HPDE6-E6E7 (cell line): ENCODE measurements around the gene SETD7.

Experiments used
- DNase-seq: peaks from one replicate; pipeline ENCODE4 v3.0.0; 2011; ENCODE audit warnings: missing footprints; ENCODE audit errors: extremely low spot score

The SETD7 gene

GRCh38 chr4:139550724-139551429 lies 5.1 kb downstream of the SETD7 start:
- DNase-seq: no peak

GRCh38 chr4:139547979-139548378 lies 8.0 kb downstream of the SETD7 start:
- DNase-seq: no peak

GRCh38 chr4:139540632-139541031 lies 15.4 kb downstream of the SETD7 start:
- DNase-seq: no peak

- no peak for DNase-seq
Observed at GRCh38 chr4:139540161-139540560, 15.9 kb downstream of the SETD7 start.

GRCh38 chr4:139537292-139537691 lies 18.7 kb downstream of the SETD7 start:
- no peak for DNase-seq

- DNase-seq: no peak
Observed at GRCh38 chr4:139535871-139536234, 20.2 kb downstream of the SETD7 start.

GRCh38 chr4:139535228-139535870 lies 20.7 kb downstream of the SETD7 start:
- no peak for DNase-seq

GRCh38 chr4:139534287-139534950 lies 21.6 kb downstream of the SETD7 start:
- no peak for DNase-seq

GRCh38 chr4:139533511-139533910 lies 22.5 kb downstream of the SETD7 start:
- no peak for DNase-seq

- DNase-seq: no peak
Observed at GRCh38 chr4:139532947-139533346, 23.1 kb downstream of the SETD7 start.

GRCh38 chr4:139530833-139531427 lies 25.1 kb downstream of the SETD7 start:
- peak; percentile 61 for DNase-seq

- DNase-seq: no peak
Observed at GRCh38 chr4:139528377-139529005, 27.5 kb downstream of the SETD7 start.

- DNase-seq: no peak
Observed at GRCh38 chr4:139526928-139527327, 29.1 kb downstream of the SETD7 start.

GRCh38 chr4:139525414-139525813 lies 30.6 kb downstream of the SETD7 start:
- no peak for DNase-seq

GRCh38 chr4:139524062-139524631 lies 31.9 kb downstream of the SETD7 start:
- no peak for DNase-seq

- no peak for DNase-seq
Observed at GRCh38 chr4:139523076-139523475, 32.9 kb downstream of the SETD7 start.

- DNase-seq: no peak
Observed at GRCh38 chr4:139522457-139522856, 33.6 kb downstream of the SETD7 start.

GRCh38 chr4:139521754-139522401 lies 34.1 kb downstream of the SETD7 start:
- no peak for DNase-seq

GRCh38 chr4:139515531-139515958 lies 40.5 kb downstream of the SETD7 start:
- DNase-seq: no peak

- DNase-seq: no peak
Observed at GRCh38 chr4:139514382-139515059, 41.5 kb downstream of the SETD7 start.

GRCh38 chr4:139511320-139511719 lies 44.7 kb downstream of the SETD7 start:
- no peak for DNase-seq
